ENCODE measurements around the gene SLC16A14. TPM values are rescaled to one million over a fixed set of nuclear protein-coding genes. Genes with fewer than 3 reads are reported as not detected.

Gene SLC16A14
- total RNA-seq, 1 experiment from 2014 or later: 12.4 TPM

- no peak overlapping the region for H3K27ac ChIP-seq (ENCODE audit: low read length)
- TF ChIP-seq CTCF (conservative IDR thresholded peaks at IDR 0.05; ENCODE audit: low read depth, low read length) (no peak), EZH2phosphoT487 (IDR thresholded peaks at IDR 0.05; ENCODE audit: borderline replicate concordance, low read length) (no peak)
- no peak overlapping the region for H2AFZ ChIP-seq (ENCODE audit: low read length)
- H3K9me3 ChIP-seq (ENCODE audit: low read length): no peaks in the 10 kb centered on the region
- H3K27me3 ChIP-seq (ENCODE audit: low read length): no peaks in the 10 kb centered on the region
- no peaks in the 10 kb centered on the region for H3K79me2 ChIP-seq (ENCODE audit: low read length)
- DNase-seq: no peak
- H3K4me1 ChIP-seq (ENCODE audit: insufficient read depth, low read length): 0 out of 2 replicates have a peak, but pooled peaks cover 2% of the 10 kb centered on the region
- no peaks in the 10 kb centered on the region for H3K9me2 ChIP-seq (replicated peaks; ENCODE audit: low read length)
- no peak overlapping the region for H3K4me2 ChIP-seq (ENCODE audit: low read length)
- H3K36me3 ChIP-seq (ENCODE audit: low read depth, low read length): no peaks in the 10 kb centered on the region
- POLR2A ChIA-PET (ENCODE audit: unreplicated experiment): no interaction called here
- no peak overlapping the region for H3K9ac ChIP-seq (ENCODE audit: low read length)
- CTCF ChIA-PET: no interaction called here
- BruUV-seq (replicated peaks): no TSS peak
- H3F3A ChIP-seq (ENCODE audit: low read length, unreplicated experiment): no peaks in the 10 kb centered on the region
- ATAC-seq: no peak
- H4K20me1 ChIP-seq (ENCODE audit: low read length): no peaks in the 10 kb centered on the region
- H3K4me3 ChIP-seq (ENCODE audit: low read length): no peak overlapping the region
- intact Hi-C loops (cut with micrococcal nuclease): no loop called here
Measured at GRCh38 chr2:230048010-230048671, 20.6 kb downstream of the SLC16A14 start.

DNA sequence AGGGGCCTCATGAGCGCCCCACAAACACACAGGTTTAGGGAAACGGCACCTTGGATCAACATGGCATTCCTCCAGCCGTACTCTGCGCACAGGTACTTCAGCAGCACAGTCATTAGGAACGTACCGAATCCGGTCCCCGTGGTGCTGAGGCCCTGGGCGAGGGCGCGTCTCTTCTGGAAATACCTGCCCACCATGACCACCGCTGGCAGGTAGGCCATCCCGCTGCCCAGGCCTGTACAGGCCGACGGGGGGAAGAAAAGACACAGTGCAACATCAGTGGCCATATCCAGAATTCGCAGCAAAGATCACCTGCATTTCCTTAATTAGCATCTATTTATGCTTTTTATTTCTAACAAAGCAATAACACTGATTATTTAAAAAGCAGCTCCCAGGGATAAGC lies 22.2 kb downstream of the SLC16A14 start:
- no peak for TF ChIP-seq EZH2 (IDR thresholded peaks at IDR 0.05; ENCODE audit: low read length, unreplicated experiment)
- TF ChIP-seq CTCF (conservative IDR thresholded peaks at IDR 0.05; ENCODE audit: low read depth, low read length): no peak
- no peak for TF ChIP-seq EZH2phosphoT487 (IDR thresholded peaks at IDR 0.05; ENCODE audit: borderline replicate concordance, low read length)
- no peaks in the 10 kb centered on the region for H3K9me3 ChIP-seq (ENCODE audit: low read length)
- H3K79me2 ChIP-seq (ENCODE audit: low read length): no peaks in the 10 kb centered on the region
- ChIA-PET CTCF (no interaction called here), POLR2A (ENCODE audit: unreplicated experiment) (no interaction called here)
- H3K4me3 ChIP-seq (ENCODE audit: low read length): no peak overlapping the region
- no peaks in the 10 kb centered on the region for H3K4me1 ChIP-seq (ENCODE audit: insufficient read depth, low read length)
- no peaks in the 10 kb centered on the region for H3K27me3 ChIP-seq (ENCODE audit: low read length)
- BruUV-seq (replicated peaks): no TSS peak
- no peaks in the 10 kb centered on the region for H3K9me2 ChIP-seq (replicated peaks; ENCODE audit: low read length)
- no peak overlapping the region for H3K9ac ChIP-seq (ENCODE audit: low read length)
- no peaks in the 10 kb centered on the region for H3F3A ChIP-seq (ENCODE audit: low read length, unreplicated experiment)
- no peak overlapping the region for H2AFZ ChIP-seq (ENCODE audit: low read length)
- no peaks in the 10 kb centered on the region for H4K20me1 ChIP-seq (ENCODE audit: low read length)
- no peak overlapping the region for H3K4me2 ChIP-seq (ENCODE audit: low read length)
- H3K27ac ChIP-seq (ENCODE audit: low read length): no peak overlapping the region
- H3K36me3 ChIP-seq (ENCODE audit: low read depth, low read length): no peaks in the 10 kb centered on the region
- DNase-seq (no peak), ATAC-seq (no peak)
- intact Hi-C loops (cut with micrococcal nuclease): no loop called here

DNA sequence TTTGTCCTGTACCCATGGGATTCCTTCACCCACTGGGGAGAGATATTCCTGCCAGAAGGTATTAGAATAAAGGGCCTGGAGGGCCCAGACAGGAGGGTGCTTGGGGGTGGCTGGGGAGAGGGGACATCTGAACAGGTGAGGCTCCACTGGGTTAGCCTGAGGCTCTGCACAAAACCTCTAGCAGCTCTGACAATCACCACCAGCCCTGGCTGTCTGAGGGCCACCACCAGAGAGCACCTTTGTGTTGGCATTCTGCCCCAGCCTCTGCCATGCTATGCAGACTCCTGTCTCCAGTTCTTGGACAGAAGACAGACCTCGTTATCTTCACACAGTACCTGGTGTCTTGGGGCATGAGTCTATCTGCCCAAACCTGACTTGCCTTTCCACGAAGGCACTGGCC lies 25.3 kb downstream of the SLC16A14 start:
- CTCF ChIA-PET: no interaction called here
- POLR2A ChIA-PET (ENCODE audit: unreplicated experiment): no interaction called here
- H3K4me1 ChIP-seq (ENCODE audit: insufficient read depth, low read length): no peaks in the 10 kb centered on the region
- DNase-seq: no peak
- H4K20me1 ChIP-seq (ENCODE audit: low read length): no peaks in the 10 kb centered on the region
- no peaks in the 10 kb centered on the region for H3F3A ChIP-seq (ENCODE audit: low read length, unreplicated experiment)
- no peaks in the 10 kb centered on the region for H3K9me3 ChIP-seq (ENCODE audit: low read length)
- H3K27ac ChIP-seq (ENCODE audit: low read length): no peak overlapping the region
- intact Hi-C loops (cut with micrococcal nuclease): no loop called here
- TF ChIP-seq EZH2phosphoT487 (IDR thresholded peaks at IDR 0.05; ENCODE audit: borderline replicate concordance, low read length) (no peak), EZH2 (IDR thresholded peaks at IDR 0.05; ENCODE audit: low read length, unreplicated experiment) (no peak), CTCF (conservative IDR thresholded peaks at IDR 0.05; ENCODE audit: low read depth, low read length) (no peak)
- no peaks in the 10 kb centered on the region for H3K79me2 ChIP-seq (ENCODE audit: low read length)
- no peaks in the 10 kb centered on the region for H3K9me2 ChIP-seq (replicated peaks; ENCODE audit: low read length)
- H3K9ac ChIP-seq (ENCODE audit: low read length): no peak overlapping the region
- H3K4me3 ChIP-seq (ENCODE audit: low read length): no peak overlapping the region
- no TSS peak for BruUV-seq (replicated peaks)
- ATAC-seq: no peak
- no peak overlapping the region for H3K4me2 ChIP-seq (ENCODE audit: low read length)
- no peak overlapping the region for H2AFZ ChIP-seq (ENCODE audit: low read length)
- no peaks in the 10 kb centered on the region for H3K27me3 ChIP-seq (ENCODE audit: low read length)
- no peaks in the 10 kb centered on the region for H3K36me3 ChIP-seq (ENCODE audit: low read depth, low read length)
